HTR-8/SVneo (cell line): ENCODE measurements around the gene LIMS3.
"Not testable (repeated sequence)": the region's sequence is repeated elsewhere in the genome, so short reads cannot be mapped to it uniquely, and the experiment has no call there.

Experiments
- DNase-seq: peaks from one replicate; pipeline ENCODE4 v3.0.0; 2011; ENCODE audit warnings: low spot score, mixed read lengths; ENCODE audit not compliant: insufficient read length
- FAIRE-seq: peaks from 2 replicates; lab custom pipeline; 2011; peaks lifted over from hg19 to GRCh38; lab: Jason Lieb, UNC

The LIMS3 gene, protein sequence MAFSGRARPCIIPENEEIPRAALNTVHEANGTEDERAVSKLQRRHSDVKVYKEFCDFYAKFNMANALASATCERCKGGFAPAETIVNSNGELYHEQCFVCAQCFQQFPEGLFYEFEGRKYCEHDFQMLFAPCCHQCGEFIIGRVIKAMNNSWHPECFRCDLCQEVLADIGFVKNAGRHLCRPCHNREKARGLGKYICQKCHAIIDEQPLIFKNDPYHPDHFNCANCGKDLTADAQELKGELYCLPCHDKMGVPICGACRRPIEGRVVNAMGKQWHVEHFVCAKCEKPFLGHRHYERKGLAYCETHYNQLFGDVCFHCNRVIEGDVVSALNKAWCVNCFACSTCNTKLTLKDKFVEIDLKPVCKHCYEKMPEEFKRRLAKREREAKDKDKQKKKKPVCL

DNA sequence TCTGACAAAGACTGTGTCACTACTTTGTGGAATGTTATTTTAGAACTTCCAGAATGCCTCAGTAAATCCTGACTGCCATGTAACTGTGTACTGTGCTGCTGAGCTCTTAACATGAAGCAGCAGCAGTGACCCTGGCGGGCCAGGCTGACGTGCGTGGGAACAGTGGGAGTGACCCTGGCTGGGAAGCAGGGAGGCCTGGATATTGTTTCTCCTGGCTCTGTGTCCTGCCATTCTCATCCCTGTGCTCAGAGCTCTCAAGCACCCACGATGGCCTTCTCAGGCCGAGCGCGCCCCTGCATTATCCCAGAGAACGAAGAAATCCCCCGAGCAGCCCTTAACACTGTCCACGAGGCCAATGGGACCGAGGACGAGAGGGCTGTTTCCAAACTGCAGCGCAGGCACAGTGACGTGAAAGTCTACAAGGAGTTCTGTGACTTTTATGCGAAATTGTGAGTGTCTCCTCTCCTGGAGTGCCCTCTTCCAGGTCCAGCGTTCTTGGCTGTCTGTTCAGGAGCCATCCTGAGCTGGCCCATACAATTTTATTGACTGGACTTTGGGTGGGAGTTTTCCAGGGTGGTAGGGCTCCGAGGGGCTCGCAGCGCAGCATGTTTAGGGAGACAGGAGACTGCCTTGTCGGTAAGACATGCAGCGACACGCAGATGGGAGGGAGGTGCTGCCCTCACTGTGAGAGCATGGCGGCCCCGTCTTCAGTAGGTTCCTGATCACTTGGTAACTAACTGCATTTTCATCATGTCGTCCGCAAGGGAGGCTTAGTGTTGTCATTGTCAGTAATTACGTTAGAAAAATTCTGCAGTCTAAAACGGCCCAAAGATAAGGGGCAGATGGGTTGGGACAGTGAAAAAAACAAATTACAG is at the start of gene LIMS3:
Gene LIMS3 (plus strand): TSS at position 227 of the 875 bp plus-strand sequence. CDS start 41 bp downstream, at position 268.
- FAIRE-seq, DNase-seq: not testable (repeated sequence)

DNA sequence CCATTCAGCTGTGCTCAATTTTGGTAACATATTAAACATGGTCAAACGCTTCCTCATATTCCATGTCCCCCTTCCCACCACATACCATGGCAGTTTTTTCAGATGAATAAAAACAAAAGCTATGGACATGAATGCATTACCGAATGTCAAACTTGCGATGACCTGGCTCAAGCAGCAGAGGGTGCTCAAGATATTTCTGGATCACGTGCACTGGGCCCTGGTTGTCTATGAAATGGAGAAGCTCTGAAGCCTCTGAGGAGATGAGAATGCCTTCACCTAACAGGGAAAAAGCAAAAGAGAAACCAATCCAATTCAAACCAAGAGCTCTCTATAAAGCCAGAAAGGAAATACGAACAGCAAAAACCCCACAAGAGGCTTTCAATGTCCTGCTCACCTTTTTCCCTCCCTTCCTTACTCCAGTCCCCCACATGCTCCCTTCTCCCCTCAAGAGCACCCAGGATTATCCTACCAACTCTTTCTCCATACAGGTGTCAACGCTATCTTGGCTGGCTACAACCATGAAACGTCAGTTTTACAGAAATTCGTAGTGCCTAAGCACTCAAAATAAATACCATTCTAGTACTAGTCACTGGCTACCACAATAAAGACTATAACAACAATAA is 27.2 kb upstream of the LIMS3 start:
- not testable (repeated sequence) for DNase-seq
- FAIRE-seq: peak; percentile 40

DNA sequence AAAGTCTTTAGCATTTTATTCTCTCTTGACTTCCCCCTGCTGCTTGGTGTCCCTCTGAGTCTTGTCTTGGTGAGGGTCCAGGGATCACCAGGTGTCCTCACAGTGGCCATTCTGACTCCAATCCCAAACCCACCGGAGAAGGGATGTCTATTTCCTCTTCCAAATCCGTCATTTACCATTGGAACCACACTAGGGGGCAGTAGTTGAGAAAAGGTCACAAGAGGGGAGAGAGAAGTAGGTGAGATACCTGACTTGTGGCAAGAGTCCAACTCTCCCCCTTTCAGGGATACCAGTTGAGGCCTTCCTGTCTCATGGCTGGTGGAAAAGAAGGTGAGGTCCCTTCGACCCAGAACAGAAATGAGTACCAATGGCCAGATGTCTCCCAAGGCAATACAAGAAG is 21.9 kb upstream of the LIMS3 start:
- not testable (repeated sequence) for FAIRE-seq, DNase-seq

DNA sequence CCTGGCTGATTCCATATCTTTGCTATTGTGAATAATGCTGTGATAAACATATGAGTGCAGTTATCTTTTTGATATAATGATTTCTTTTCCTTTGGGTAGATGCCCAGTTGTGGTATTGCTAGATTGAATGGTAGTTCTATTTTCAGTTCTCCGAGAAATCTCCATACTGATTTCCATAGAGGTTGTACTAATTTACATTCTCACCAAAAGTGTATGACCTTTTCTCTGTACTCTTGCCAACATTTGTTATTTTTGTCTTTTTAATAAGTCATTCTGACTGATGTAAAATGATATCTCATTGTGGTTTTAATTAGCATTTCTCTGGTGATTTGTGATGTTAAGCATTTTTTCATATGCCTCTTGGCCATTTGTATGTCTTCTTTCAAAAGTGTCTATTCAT is 16.4 kb upstream of the LIMS3 start:
- DNase-seq, FAIRE-seq: not testable (repeated sequence)

DNA sequence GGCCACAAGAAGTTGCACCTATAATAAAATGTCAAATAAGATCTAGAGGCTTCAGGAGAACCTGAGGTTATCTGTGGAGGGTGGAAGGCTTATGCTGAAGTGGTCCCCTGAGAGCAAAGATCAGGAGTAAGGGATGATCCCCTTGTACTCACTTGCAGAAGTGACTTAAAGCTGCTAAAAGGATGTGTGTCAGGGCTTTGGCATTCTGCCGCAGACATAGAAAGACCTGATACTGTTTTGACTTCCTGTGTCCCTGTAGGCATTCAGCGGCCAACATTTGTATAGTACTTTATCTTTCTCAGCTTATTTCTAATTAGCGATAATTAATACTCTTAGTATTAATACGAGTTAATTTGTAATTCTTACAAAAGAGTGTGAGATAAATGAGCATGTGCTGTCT is 10.1 kb upstream of the LIMS3 start:
- DNase-seq, FAIRE-seq: not testable (repeated sequence)

DNA sequence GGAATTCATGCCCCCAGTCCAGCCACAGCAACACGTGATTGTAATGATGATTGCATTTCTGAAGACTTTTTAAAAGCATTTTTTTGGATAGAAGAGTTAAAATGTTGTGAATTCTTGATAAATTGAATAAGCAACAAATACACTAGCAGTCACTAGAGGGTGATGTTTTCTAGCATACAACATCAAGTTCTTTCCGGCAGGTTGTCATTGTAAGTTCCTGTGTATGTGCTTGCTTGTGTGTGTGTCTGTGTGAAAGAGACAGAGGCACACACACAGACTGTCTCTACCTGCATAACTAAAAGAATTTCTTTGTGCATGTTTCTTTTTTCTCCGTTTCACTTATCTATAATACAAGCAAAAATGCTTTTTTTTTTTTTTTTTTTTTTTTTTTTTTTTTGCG is 8.6 kb upstream of the LIMS3 start:
- not testable (repeated sequence) for DNase-seq, FAIRE-seq

DNA sequence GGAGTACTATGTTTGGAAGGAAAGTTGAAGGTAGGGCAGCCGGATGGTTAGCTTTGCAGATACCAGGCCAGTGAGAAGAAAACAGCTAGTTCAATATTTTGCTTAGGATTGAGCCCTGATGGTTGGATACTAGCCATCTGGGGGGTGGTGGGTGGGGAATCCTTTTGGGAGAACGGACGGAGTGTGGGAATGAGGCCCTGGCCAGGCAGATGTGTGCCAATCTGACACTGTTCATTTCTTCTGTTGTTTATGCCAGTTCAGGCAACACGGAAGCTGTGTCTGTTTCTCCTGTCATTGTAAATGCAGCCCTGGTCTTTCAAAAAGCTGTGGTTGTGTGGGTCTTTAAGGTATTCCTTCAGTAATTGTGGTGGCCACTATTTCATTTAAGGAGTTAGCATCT is 7.5 kb upstream of the LIMS3 start:
- not testable (repeated sequence) for FAIRE-seq

DNA sequence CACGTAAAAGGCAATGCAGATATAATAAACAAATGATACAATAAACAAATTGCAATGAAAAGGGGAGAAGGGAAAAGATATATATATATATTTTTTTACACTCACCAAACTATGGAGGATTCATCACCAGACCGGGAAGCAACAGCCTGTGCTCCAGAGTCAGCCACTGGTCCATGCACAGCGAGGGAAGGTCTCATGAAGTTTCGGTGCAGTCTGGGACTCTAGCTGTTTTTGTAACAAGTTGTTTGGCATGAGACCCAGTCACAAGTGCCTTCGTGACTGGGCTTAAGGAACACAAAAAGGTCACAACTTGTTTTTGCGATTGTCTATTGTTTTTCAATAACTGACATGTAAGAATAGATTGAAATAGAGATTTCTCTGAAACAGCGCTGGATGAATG is 4.8 kb upstream of the LIMS3 start:
- DNase-seq, FAIRE-seq: not testable (repeated sequence)

More for the DNA sequence above, 7.5 kb upstream of the LIMS3 start:
- not testable (repeated sequence) for DNase-seq

DNA sequence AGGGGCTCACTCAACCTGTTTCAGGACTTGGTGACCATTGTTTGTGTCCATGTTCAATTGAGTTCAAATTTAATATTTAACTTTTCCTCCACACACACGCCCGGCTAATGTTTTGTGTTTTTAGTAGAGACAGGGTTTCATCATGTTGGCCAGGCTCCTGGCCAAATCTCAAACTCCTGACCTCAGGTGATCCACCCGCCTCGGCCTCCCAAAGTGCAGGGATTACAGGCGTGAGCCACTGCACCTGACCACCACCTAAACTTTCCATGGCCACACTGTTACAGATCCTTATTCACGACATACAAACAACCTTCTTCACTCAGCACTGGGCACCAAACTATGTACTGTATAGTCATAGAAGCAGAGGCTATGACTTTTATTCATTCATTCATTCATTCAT is 4.3 kb upstream of the LIMS3 start:
- DNase-seq, FAIRE-seq: not testable (repeated sequence)

DNA sequence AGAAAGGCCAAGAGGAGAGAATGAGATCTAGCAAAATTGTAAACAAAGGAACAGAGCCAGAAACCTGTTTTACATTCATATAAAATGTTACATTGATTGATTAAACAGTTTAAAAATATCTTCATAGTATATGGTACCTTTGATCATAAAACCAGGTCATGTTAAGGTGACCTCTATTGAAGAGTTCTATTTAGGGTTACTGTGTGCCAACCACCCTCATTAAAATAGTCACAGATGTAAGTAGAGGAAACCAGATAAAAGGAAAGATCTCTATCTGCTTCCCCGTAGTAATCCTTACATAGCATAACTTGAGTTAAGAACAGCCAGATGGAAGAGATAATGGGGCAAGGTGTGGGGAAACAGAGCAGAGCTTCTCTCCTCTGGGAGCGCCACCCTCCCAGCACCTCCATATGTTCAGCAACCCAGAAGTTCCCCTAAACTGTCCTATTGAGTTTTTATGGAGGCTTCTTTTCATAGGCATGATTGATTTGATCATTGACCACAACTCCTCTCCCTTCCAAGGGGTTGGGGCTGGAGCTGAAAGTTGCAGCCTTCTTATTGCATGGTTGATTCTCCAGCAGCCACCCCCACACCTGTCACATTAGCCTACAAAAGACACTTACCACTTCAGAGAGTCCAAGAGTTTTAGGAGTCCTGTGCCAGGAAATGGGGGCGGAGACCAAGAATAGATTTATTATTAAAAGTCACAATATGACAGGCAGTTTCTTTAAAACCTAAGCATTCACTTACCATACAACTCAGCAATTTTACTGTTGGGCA is 3.2 kb upstream of the LIMS3 start:
- FAIRE-seq: not testable (repeated sequence)

DNA sequence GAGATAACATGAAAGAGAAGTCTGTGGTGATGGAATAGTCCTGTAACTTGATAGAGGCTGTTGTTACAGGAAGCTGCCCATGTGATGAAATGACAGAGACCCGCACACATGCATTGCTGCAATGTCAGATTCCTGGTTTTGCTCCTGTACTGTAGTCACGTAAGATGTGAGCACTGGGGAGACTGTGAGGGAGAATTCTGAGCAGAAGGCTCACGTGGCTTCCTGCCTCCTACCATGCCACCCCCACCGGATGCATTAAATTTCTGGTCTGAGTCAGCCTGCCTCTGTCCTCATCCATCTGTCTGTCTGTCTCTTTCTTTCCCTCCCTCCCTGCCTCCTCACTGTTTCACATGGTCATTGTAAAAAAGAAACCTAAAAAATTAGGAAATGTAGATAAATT is 2.3 kb upstream of the LIMS3 start:
- not testable (repeated sequence) for FAIRE-seq

More for the DNA sequence above, 3.2 kb upstream of the LIMS3 start:
- DNase-seq: not testable (repeated sequence)

DNA sequence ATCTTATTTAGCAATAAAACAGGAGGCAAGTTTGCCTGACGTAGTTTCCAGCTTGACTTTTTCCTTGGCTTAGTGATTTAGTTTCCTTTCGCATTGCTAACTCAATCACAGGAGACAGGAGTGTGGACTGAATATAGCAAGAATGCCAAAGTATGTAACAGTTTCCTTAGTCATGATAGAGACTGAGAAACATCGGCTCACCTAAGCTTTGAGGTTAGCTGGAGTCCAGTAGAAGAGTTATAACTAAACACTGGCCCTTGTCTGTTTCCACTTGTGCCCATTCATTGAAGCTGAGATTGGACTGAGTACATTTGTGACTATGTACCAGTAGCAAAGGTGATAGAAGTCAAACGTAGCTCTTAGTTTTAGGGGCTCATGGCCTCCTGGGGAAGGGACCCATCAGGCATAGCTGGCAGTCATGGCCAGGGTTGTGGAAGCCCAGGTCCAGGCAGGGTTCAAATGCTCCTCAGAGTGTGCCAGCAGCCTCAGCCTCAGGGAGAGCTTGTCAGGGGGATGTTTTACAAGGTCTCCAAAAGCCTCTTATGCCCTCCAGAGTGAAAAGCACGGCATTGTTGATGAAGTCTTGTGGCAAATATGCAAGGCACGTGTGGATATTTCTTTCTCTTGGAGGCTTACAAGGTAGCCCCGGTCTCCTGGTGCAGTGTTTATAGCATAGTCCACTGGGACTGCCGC is 573 bp upstream of the LIMS3 start:
- not testable (repeated sequence) for DNase-seq, FAIRE-seq

More for the DNA sequence above, 2.3 kb upstream of the LIMS3 start:
- DNase-seq: not testable (repeated sequence)

DNA sequence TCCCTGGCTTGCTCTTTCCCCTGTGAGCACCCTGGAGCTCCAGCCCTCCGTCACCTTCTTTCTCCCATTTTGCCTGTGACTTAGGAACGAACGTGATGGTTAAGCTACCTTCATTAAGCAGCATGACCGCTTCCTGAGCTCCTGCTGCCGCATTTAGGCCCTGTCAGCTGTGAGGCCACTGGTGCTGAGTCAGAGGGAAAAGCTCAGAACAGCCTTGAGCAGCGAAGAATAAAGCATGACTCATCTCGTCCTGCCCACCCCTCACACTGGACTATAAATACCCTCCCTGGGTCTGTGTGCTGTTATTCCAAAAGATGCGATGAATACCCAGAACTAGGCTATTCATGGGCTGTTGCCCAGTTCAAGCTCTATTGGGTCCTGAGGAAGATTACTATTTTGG is 7.3 kb downstream of the LIMS3 start:
- not testable (repeated sequence) for DNase-seq, FAIRE-seq

DNA sequence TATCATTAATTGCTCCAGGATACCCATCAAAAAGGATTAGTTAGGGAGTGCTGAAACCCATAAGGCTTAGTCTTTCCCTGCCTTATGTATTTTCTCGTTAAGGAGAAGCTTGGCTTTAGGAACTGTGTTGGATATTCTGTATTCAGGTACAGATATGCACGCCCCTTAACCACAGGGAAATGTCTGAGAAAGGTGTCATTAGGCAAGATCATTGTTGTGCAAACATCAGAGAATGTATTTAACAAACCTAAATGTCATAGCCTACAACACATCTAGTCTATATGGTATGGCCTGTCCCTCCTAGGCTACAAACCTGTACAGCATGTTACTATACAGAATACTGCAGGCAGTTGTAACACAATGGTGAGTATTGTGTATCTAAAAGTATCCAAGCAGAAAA is 10.1 kb downstream of the LIMS3 start:
- not testable (repeated sequence) for FAIRE-seq, DNase-seq

DNA sequence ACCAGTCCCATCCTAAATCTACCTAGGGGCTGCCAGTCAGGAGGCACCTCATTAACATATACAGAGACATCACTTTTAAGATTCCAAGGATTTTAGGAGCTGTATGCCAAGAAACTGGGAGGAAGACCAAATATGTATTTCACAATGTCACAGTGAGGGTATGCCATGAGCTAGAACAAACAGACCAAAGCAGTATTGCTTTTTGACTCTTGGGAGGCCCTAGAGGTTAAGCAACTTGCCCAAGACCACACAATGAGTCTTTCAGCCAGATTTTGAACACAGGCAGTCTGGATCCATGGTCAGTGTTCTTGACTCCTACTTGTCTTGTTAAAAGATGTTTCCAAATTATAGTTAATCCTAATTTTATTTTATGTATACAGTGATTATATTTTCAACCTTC is 12.3 kb downstream of the LIMS3 start:
- DNase-seq, FAIRE-seq: not testable (repeated sequence)

DNA sequence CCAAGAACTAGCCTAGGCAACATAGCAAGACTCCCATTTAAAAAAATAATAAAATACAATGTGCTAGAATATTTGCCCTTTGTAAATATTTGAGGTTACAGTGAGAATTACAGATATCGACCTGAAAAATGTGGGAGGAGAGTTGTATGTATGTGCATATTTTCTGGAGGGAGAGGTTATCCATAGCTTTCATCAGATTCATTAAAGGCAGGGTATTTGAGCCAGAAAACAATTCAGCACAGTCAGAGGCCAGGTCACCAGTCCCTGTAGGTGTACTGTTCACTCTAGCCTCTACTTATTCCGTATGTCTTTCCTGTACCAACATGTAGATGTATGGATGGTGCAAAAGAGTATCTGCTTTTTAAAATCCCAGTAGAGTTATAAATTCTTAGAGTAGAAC is 15.4 kb downstream of the LIMS3 start:
- not testable (repeated sequence) for DNase-seq, FAIRE-seq

DNA sequence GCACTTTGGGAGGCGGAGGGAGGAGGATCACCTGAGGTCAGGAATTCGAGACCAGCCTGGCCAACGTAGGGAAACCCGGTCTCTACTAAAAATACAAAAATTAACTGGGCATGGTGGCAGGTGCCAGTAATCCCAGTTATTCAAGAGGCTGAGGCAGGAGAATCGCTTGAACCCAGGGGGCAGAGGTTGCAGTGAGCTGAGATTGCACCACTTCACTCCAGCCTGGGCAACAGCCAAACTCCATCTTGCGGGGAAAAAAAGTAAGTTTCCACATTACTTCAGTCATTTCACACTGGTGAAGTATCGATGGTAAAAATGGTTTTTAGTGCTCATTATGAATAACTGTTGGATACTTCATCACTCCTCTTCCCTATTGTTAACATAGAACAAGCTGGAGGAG is 16.1 kb downstream of the LIMS3 start:
- not testable (repeated sequence) for FAIRE-seq, DNase-seq

DNA sequence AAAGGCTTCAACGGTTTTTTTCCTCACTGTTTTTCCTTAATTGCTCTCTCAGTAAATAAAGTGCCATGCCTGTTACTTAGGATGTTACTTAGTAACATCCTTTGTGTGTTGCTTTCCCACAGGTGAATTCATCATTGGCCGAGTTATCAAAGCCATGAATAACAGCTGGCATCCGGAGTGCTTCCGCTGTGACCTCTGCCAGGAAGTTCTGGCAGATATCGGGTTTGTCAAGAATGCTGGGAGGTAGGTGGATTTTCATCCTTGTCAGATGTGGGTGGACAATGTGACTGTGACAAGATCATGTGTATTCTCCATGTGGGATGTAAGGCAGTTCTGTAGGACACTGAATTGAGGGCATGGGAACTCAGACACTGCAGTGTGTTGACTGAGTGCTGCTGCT is 17.3 kb downstream of the LIMS3 start:
- FAIRE-seq: not testable (repeated sequence)

DNA sequence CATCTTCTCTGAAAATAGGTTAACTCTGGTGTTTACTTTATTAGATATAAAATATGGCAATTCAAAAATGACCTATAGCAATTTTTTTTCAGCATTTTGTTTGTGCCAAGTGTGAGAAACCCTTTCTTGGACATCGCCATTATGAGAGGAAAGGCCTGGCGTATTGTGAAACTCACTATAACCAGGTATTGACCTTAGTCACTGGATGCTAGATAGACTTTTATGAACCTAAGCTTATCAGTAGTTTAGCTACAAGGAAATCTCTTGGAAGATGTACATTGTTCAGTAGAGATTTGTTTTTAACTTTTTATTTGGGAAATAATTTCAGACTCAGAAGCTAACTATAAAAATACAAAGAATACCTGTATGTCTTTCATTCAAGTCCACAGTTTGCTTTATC is 21.7 kb downstream of the LIMS3 start:
- FAIRE-seq: not testable (repeated sequence)

More for the DNA sequence above, 17.3 kb downstream of the LIMS3 start:
- not testable (repeated sequence) for DNase-seq

More for the DNA sequence above, 21.7 kb downstream of the LIMS3 start:
- not testable (repeated sequence) for DNase-seq
